MV-4-11 (cell line): ENCODE data around the gene ZNF593.

Experiments used
- DNase-seq: peaks from one replicate; lab custom pipeline; 2025; lab: John Stamatoyannopoulos, UW

The ZNF593 gene

DNA sequence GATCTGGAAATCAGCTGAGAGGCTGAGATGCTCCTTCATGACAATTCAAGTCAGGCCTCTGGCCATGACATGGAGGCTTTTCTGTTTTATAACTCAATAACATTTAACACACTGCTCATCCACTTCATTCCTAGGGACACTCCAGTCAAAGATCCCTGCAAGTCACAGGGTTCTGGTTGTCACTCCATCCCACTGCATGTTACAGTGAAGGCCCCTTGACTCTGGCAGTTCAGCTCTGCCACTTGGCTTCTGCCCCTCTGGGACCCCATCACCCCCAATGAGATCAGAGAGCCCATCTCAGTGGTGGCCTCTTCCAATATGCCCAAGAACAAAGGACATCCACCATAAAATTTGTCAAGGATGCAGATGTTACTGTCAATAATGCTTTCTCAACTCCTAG is 20.8 kb upstream of the ZNF593 start:
- DNase-seq = no peak

DNA sequence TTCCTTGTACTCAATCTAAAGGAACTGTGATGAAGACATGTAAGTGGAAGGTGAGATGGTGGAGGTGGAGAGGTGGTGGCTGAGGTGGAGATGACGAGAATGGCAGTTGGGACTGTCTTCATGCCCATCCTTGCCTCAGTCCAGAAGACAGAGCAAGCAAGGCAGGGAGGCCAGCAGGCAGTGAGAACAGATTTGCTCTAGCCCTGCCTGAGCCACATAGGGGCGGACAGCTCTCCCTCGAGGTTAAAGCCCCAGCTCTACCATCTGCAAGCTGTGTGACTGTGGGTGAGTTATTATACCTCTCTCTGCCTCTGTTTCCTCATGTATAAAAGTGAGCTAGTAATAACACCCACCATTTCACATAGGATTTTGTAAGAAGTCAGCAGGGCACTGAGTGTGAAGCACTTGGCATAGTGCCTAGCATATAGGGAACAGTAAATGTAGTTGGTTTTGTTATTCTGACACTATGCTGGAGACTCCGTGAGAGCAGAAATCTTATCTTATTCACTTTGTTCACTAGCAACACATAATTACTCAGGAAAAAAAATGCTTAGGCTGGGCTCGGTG is 15.7 kb upstream of the ZNF593 start:
- DNase-seq = no peak

DNA sequence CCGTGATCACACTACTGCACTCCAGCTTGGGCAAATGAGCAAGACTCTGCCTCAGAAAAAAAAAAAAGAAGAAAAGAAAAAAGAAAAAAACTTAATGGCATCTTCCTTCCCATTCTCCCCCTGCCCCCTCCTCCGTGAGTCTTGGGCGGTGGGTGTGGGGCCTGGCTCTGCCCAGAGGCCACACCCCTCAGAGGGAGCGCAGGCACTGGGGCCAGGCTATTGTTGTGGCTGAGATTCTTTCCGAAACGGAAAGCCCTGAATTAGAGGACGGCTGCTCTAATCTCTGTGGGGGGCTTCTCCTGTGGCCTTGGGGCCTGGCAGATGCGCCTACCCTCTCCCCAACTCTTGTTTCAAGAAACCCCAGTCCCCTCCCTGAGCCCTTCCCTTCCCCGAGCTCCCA is 15.0 kb upstream of the ZNF593 start:
- DNase-seq = no peak

DNA sequence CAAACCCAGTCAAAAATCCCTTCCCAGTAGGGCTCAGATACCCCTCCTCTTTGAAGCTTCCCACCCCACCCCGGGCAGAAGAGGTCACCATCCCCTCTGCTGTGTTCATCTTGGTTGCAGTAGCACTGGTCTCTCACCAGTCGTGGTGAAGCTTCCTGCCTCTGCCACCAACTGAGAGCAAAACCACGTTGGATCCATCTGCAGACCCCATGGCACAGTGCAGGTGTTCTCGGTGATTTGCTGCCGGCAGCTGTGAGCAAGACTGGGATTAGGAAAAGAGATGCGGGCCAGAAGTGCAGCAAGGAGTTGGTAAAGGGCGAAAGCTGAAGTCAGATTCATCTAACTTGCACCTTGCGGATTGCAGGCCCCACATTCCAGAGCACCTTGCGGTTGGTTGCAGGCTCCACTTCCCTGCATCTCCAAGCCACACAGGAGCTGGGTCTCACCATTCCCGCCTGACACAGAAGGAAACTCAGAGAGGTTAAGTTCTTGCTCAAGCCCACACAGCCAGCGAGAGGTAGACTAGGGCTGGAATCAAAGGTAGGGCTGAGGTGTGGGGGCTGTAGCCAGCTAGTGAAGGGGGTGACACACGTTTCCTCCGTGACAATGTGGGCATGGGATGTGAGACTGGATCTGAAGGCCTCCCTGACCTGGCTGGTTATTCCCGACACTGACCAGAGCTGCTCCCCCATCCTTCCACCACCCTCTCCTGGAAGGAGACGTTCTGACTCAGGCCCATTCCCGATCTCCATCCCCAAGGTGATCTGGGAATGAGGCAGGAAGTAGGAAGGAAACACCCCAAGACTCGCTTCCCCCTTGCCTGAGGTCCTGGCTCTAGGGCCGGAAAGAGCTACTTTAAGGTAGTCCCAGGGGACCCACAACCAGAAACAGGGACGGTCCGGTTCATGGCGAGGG is 14.1 kb upstream of the ZNF593 start:
- DNase-seq = no peak

DNA sequence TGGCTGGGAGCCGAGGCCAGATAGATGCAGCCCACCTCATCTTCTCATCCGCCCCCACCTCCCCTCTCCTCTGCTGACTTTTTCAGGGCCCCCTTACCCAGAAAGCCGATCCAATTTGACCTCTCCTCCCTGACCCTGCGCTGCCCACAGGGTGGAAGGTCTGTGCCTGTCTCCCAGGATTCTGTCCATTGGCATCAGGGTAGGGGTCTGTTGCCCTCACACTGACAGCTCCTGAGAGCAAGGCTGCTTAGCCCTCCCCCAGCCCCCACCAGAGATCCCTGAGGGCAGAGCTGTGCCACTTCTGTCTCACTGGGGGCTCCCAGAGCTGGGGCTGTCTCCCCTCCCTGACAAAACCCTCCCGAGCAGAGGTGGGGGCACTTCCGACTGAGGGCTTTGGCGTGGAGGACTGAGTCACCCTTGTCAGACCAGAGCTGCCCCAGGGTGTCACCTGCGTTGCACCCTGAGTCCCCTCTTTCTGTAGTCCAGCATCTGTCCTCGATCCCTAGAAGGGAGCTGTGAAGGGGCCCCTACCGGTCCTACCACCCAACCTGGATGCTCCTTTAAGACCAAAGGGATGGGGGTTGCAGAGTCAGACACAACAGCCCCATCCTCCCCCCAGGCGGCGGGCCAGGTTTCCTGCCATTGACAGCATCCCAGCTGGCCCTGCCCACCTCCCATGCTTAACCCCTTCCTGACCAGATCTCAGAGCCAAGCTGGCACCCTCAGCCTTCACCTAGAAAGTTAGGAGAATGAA is 13.2 kb upstream of the ZNF593 start:
- no peak for DNase-seq

DNA sequence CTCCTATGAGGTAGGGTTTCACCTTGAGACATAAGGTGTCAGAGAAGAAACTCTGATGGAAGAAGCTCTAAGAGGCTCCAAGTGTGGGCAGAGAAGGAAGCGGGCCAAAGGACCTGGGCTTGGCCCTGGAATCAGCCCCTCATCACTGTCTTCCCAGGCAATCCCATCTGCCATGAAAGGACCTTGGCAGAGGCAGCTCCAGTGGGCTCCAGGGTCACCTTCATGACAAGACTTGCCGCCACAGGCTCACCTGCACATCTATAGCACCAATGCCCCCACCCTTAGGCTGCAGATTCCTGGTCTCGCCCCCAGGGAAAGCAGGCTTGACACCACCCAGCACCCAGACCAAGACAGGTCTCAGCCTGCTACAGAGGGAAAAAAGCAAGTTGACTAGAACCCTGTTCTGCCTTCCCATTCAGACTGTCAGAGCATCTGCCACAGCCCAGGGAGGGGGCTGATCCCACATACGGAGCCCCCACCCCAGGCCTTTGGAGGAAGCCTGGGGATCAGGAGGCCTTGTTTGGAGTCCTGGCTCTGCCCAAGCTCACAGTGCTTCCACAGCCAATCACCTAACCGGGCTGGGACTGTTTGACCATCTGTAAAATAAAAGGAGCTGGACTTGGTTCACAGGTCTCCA is 11.3 kb upstream of the ZNF593 start:
- DNase-seq = no peak

DNA sequence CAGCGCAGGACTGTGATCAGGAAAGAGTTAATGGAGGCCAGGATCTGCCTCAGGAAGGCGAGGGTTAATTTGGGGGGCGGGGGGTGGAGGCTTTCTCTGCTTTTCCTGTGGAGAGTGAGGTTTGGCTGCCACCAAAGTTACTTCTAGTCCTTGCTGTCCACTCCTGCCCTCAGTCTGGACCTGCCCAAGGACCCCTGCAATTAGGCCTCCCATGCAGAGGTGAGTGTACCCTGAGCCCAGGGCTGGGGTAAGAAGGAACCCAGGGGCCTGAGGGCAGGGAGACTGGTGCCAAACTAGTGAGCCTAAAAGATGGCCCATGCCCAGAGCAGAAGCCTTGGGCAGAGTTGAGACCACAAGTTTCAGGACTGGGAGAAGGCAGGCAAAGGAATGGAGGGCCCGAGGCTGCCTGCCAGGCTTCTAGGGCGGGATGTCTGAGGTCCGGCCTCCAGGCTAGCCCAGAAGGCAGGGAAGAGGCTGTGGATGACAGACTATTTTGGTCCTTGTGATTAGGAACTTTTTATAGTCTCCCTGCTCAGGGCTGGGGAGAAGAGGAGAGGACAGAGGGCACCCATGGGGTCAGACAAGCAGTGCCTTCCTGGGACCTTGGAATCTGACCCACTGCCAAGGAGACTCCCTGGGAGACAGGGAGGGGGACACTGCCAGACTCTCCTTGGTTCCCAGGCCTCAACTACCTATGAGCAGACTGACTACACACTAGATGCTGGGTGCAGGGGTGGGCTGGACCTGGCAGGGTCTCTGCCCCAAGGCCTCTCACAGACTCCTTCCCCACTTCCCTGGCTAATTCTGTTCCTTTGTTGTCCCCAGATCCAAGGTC is 10.6 kb upstream of the ZNF593 start, which contains the start of gene FAM110D:
FAM110D (plus strand) TSS at position 172 of the 835 bp plus-strand sequence. CDS start 2,213 bp downstream, outside the sequence.
- DNase-seq = no peak

DNA sequence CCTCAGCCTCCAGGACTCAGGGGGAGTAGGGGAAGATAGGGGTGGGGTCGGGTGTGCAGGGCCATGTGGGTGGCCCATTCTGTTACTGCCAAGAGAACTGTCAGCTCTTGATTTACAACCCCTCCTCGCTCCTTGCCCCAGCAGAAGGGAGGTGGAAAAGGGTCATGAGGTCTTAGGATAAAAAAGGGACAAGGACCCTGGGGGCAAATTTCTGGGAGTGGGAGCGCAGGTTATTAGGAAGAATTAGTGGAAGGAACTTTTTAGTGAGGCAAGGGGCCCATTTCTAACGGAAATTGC is 10.0 kb upstream of the ZNF593 start:
- no peak for DNase-seq

DNA sequence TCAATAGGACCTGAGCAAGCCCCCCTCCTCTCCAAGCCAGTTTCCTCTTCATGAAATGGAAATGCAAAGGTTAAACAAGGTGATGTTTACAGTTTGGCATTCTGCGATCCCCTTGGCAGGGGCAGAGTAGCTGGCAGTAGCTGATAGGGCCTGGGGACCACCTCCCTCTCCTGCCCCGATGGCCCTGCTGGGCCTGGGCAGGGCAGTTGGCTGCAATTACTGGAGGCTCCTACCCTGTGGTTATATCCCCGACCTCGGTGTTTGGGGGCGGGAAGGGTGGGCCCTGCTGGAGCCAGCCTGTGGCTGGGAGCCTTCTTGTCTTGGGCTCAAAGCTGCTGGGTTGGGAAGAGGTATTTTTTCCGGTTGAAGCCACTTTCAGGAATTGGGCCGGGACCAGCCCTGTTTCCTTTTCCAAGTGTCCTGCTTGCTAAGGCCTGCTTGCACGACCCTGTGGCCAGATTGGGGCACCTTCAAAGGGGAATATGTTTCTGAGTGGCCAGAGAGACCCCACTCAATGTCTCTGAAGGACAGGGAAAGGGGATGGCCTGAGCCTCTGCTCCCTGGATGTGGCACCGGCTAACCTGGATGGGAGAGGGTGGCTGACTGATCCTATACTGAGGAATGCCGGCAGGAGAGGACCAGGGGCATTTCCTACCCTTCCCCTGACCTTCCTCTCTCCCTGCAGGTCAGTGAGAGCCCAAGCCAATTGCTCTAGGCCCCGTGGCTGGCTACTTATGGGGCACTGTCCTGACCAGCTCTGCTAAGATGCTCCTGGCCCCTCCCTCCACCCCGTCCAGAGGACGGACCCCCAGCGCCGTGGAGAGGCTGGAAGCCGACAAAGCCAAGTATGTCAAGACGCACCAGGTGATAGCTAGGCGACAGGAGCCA is 8.9 kb upstream of the ZNF593 start:
- DNase-seq = no peak

DNA sequence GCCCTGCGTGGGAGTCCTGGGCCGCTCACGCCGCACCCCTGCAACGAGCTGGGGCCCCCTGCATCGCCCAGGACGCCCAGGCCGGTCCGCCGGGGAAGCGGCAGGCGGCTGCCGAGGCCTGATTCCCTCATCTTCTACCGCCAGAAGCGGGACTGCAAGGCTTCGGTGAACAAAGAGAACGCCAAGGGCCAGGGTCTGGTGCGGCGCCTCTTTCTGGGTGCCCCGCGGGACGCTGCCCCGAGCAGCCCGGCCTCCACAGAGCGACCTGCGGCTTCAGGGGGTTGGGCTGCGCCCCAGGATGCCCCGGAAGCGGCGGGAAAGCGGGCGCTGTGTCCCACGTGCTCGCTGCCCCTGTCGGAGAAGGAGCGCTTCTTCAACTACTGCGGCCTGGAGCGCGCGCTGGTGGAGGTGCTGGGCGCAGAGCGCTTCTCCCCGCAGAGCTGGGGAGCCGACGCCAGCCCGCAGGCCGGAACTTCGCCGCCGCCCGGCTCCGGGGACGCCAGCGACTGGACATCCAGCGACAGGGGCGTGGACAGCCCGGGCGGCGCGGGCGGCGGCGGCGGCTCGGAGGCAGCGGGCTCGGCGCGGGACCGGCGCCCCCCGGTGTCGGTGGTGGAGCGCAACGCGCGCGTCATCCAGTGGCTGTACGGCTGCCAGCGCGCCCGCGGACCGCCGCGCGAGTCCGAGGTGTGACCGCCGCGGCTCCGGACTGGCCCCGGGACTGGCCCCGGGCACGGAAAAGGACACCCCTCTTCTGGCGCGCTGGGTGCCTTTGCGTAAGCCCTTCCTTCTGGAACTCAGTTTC is 8.1 kb upstream of the ZNF593 start:
- DNase-seq = peak; percentile 27

DNA sequence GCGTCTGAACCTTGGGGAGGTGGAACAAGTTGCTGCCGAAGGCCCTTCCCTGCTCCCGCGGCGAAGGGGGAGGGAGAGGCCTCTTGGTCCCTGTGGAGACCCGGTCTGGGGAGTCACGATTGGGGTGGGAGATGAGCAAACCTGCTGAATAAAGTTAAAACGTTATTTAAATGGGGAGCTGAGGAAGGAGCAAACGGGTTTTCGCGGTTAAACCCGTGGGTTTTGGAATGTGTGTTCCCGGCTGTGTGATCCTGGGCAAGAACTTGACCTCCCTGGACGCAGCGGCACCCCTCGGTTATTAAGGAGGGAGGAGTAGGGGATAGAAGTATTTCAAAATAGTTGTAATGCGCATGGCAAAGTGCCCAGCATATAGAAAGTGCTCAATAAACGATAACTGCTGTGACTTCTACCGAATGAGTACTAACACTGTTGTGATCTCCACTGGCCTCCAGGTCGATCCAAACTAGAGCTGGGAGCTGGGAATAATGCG is 7.4 kb upstream of the ZNF593 start:
- no peak for DNase-seq

DNA sequence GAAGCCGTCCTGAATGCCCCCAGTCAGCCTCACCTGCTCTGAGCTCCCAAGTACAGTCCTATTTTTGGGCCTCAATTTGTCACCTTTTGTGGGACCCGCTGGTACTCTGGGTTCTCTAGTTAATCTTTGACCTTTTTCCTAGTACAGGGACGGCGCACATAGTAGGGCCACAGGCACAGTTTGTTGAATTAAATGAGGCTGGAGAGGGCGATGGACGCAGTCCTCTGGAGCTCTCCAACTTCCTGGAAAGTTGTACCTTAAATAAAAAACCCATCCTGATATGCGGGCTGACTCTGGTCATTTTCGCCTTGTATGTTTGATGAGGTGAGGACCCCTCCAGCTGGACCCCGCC is 6.0 kb upstream of the ZNF593 start:
- DNase-seq = no peak

DNA sequence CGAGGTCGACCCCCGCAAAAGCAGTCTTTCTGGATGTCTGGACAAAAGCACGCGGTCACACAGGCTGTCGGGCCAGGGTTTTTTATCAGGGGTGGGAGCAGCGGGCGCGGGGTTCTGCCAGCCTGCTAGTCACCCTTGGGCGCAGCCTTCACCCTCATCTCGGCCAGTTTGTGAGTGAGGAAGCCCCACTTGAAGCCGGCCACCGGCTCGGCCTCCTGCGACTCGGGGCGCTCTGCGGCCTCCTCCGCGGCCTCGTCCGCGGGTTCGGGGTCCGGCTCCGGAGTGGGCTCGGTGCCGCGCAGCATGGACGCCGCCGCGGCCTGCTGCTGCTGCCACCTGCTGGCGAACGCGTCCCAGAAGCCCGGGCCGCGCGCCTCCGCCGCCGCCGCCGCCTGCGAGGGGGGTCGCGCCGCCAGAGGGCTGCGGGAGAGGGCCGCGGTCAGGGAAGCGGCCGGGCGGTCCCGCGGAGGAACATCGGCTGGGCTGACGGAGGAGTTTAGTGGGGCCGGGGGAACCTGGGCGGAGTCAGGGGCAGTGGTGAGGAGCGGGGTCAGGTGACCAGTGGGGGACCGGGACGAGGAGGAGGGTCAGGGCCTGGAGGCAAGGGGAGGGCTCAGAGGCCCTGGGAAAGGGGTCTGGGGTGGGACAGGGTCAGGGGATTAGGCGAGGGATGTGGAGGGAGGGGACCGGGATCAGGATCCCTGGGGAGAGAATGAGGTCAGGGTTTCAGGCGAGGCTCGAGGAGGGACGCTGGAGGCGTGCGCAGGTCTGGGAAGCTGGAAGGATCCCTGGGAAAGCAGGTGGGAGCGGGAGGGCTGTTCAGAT is 5.5 kb upstream of the ZNF593 start:
- no peak for DNase-seq

DNA sequence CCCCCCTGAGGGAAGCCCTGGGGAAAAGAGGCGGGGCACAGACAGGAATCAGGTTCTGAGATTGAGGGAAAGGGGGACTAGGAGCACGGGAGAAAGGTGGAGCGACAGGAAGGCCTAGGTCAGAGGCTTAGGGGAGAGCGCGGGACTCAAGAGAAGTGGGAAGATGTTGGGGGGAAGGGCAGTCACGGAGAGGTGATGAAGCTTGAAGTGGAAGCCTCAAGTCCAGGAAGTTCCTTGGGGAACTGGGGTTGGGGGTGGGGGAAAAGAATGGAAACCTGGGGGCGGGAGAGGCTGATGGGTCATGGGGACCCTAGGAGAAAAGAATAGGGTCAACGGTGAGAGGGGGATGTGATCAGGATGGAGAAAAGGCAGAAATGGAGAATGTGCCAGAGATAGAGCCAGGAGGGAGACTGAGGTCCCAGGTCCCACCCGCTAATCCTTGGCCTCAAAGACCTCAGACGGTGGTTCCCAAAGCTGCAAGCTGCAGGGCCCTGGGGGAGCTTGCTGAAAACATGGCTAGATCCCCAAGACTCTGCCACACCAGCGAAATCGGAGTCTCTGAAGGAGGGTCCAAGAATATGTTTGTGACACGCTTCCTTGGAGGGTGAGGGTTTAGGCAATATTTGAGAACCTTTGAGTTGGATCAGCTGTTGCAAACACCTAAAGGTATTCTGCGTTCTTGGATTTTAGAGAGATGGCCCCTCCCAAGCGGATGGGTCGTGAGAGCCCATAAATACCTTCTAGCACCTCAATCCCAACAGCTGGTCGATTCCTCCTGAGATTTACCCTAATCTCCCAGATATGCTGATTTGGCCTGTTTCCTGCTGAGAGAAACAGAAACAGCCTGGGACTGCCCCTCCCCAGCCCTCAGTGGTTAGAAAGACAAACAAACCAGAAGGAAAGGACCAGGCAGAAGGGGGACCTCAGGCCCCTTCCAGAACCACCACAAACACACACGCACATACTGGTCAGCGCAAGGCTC is 4.6 kb upstream of the ZNF593 start:
- no peak for DNase-seq

DNA sequence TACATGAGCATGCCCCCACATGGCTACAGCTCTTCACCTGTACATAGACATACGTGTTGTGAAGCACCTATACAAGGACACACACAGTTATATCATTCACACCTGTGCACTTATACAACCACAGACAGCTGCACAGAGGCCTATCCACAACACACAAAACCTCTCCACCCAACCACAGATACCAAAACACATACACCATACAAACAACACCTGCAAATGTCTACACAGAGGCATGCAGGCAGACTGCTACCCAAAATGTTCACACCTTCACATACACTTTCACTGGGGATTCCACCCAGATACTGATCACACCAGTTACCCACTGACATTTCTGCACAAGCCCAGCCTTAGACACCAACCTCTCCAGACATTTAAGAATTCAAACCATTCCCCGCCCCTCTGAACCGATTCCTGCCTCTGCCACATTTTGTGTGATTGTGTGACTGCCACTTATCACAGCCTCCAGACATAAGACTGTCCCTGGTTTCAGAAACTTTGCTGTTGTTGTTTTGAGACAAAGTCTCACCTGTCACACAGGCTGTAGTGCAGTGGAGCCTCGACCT is 2.9 kb upstream of the ZNF593 start:
- DNase-seq = no peak

DNA sequence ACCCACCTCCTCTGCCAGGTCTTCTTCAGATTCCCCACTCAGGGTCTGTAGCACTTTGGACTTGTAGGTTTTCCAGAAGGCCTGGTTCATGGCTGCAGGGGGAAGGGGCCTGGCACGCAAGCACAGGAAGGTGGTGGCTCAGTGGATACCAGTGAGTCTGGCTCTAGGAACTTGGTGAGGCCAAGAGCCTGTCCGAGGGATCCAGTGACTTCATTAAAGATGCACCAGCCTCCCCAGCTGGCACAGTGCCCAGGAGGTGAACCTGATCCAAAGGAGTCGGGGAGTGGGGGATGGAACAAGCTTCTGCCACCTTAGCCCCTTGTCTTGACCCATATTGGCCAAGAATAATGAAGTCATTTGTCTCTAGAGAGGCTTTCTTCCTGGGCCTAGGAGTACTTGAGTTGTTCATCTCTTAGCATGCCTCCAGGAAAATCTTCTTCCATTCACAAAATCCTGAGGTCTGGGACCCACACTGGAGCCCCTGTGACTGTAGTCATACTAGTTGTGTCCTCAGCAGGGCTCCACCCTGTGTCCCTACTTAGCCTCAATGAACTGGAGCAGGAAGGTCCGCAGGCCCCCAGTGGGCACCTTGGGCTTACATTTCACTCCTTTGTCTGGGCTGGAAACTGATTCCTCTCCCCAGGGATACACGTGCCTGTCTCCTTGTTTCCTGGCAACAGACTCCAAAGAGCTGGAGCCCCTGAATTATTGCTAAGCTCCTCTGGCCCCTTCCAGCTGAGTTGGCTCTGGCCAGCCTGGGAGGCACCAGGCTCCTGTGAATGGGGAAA is 1.1 kb upstream of the ZNF593 start, which contains the start of gene C1orf232:
C1orf232 (minus strand) TSS at position 554 of the 788 bp plus-strand sequence; CDS start at position 90, 464 bp downstream.
- no peak for DNase-seq
